Mesothelial cell of epicardium (in vitro differentiated cells): ENCODE results near the gene MLIP. TPM values are rescaled to one million over a fixed set of nuclear protein-coding genes. Genes with fewer than 3 reads are reported as not detected.

Experiments
- DNase-seq, 2 experiments: peaks; one replicate each; pipeline ENCODE4 v3.0.0; 2021; ENCODE audit warnings: low spot score in 2 of 2; ENCODE audit not compliant: unreplicated experiment in 2 of 2
- H3K27ac Mint-ChIP-seq: 2 replicates; pipeline ENCODE4 v1.8.0; 2021; ENCODE audit warnings: mixed read lengths
- H3K27me3 Mint-ChIP-seq: 2 replicates; pipeline ENCODE4 v1.8.0; 2021; ENCODE audit warnings: low read depth, mixed read lengths
- H3K36me3 Mint-ChIP-seq: 2 replicates; pipeline ENCODE4 v1.8.0; 2021; ENCODE audit warnings: mixed read lengths
- H3K4me1 Mint-ChIP-seq: 2 replicates; pipeline ENCODE4 v1.8.0; 2021; ENCODE audit warnings: mixed read lengths
- H3K4me3 Mint-ChIP-seq: 2 replicates; pipeline ENCODE4 v1.8.0; 2021; ENCODE audit warnings: mild to moderate bottlenecking, moderate library complexity, mixed read lengths
- H3K9me3 Mint-ChIP-seq: 2 replicates; pipeline ENCODE4 v1.8.0; 2021; ENCODE audit warnings: mixed read lengths
- CTCF ChIP-seq: fragments of 200-600 bp; sonication (generic); IDR thresholded peaks from one replicate; pipeline ENCODE4 v1.5.0; 2021; ENCODE audit warnings: antibody characterized with exemption; ENCODE audit not compliant: unreplicated experiment
- total RNA-seq: library from RNA; stranded (reverse); gene quantifications from 3 replicates; pipeline ENCODE4 v1.2.1, GENCODE V29; 2021

The MLIP gene
- total RNA-seq, 1 donor from 2014 or later = 0.78 TPM

GRCh38 chr6:54188846-54189245 lies 77.6 kb downstream of the MLIP start:
- no peak for TF ChIP-seq CTCF
- Mint-ChIP-seq H3K27me3 (no peaks in the 10 kb centered on the region), H3K36me3 (no peaks in the 10 kb centered on the region), H3K4me3 (no peak overlapping the region), H3K27ac (no peak overlapping the region), H3K9me3 (no peaks in the 10 kb centered on the region), H3K4me1 (peaks cover 9% of the 10 kb centered on the region)
- no peak for DNase-seq

GRCh38 chr6:54191461-54191860 lies 80.2 kb downstream of the MLIP start:
- Mint-ChIP-seq H3K9me3 (no peaks in the 10 kb centered on the region), H3K36me3 (no peaks in the 10 kb centered on the region), H3K27me3 (no peaks in the 10 kb centered on the region), H3K4me3 (no peak overlapping the region), H3K4me1 (peaks cover 9% of the 10 kb centered on the region), H3K27ac (no peak overlapping the region)
- no peak for DNase-seq
- no peak for TF ChIP-seq CTCF

- Mint-ChIP-seq H3K36me3 (no peaks in the 10 kb centered on the region), H3K27me3 (no peaks in the 10 kb centered on the region), H3K4me3 (no peak overlapping the region), H3K27ac (no peak overlapping the region), H3K4me1 (peaks cover 9% of the 10 kb centered on the region), H3K9me3 (no peaks in the 10 kb centered on the region)
- no peak for TF ChIP-seq CTCF
- DNase-seq = no peak
Measured at GRCh38 chr6:54192993-54193392, 81.8 kb downstream of the MLIP start.

- Mint-ChIP-seq H3K36me3 (no peaks in the 10 kb centered on the region), H3K27me3 (no peaks in the 10 kb centered on the region), H3K27ac (peak overlapping the region; percentile 18)
Measured at GRCh38 chr6:54193560-54193959, 82.3 kb downstream of the MLIP start.

GRCh38 chr6:54194067-54194466 lies 82.8 kb downstream of the MLIP start:
- Mint-ChIP-seq H3K27me3 (no peaks in the 10 kb centered on the region), H3K27ac (no peak overlapping the region), H3K36me3 (no peaks in the 10 kb centered on the region), H3K4me3 (no peak overlapping the region), H3K9me3 (no peaks in the 10 kb centered on the region), H3K4me1 (peaks cover 9% of the 10 kb centered on the region)
- TF ChIP-seq CTCF = no peak
- DNase-seq = no peak

More at GRCh38 chr6:54193560-54193959, 82.3 kb downstream of the MLIP start:
- DNase-seq = no peak
- TF ChIP-seq CTCF = no peak
- Mint-ChIP-seq H3K9me3 (no peaks in the 10 kb centered on the region), H3K4me3 (no peak overlapping the region), H3K4me1 (peaks cover 9% of the 10 kb centered on the region)

GRCh38 chr6:54195637-54196036 lies 84.4 kb downstream of the MLIP start:
- H3K27ac Mint-ChIP-seq = no peak overlapping the region
- TF ChIP-seq CTCF = no peak
- peaks cover 9% of the 10 kb centered on the region for H3K4me1 Mint-ChIP-seq
- H3K9me3 Mint-ChIP-seq = no peaks in the 10 kb centered on the region
- H3K36me3 Mint-ChIP-seq = no peaks in the 10 kb centered on the region
- no peak overlapping the region for H3K4me3 Mint-ChIP-seq
- no peak for DNase-seq
- H3K27me3 Mint-ChIP-seq = no peaks in the 10 kb centered on the region
